ENCODE measurements around the gene PEX5L. TPM values are rescaled to one million over a fixed set of nuclear protein-coding genes. Genes with fewer than 3 reads are reported as not detected.

The PEX5L gene
- polyA plus RNA-seq, 3 donors: 0.27 to 0.52 (median 0.52) TPM

DNA sequence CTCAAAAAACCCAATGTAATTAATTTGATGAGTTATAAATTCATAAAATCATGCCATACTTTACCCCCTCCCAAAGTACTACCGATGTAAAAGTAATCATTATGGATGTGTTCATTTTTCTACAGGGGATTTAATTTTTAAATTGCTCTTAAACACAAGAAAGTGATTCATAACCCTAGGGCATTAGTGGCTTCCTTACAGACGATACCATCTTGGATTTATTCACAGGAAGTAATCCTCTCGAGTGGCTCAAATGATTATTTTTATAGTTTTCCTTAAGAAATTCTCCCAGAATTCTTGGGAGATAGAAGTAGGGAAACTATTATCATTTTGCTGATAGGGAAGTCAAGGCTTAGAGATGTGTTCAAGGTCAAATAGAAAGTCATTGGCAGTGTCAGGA, 80.9 kb downstream of the PEX5L start:
- no peak for DNase-seq

DNA sequence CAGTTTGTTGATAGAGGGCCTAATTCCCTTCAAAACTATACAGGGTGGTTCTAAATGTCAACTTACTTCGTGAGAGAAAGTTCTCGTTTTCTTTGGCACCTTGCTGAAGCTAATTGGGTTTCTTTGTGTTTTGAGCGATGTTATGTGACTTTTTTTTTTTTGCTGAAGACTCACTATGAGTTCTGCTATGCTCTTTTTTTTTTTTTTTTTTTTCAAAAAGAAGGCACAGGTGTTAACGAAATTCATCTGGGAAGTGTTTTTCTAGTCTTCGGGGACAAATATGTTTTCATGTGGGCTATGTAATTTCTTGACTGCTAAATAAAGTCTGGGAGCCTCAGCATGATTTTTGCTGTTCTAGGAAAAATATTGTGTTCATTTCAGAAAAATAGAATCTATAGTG, 81.5 kb downstream of the PEX5L start:
- DNase-seq: no peak

- no peak for DNase-seq
Measured at GRCh38 chr3:179953993-179954870, 82.5 kb downstream of the PEX5L start.

- DNase-seq: no peak
Measured at GRCh38 chr3:179950840-179951239, 85.9 kb downstream of the PEX5L start.

DNA sequence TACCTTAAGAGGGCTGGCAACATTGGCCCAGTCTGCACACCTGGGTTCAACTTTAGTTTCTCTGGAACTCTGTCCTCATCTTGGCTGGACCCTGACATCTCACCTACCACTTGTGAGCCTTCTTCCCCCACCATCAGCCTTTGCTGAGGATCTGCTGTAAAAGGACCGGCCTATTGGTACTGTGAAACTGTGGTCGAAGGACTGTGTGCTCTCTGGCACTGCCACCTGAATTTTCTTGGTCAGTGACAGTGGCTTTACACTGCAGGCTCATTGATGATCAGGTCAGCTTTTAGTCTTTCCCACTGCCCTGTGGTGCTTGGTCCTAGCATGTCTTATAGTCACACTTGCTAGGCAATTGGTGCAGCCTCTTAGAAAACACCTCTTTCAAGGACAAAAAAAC, 86.9 kb downstream of the PEX5L start:
- DNase-seq: no peak

GRCh38 chr3:179949412-179949811, 87.3 kb downstream of the PEX5L start:
- DNase-seq: peak; percentile 76

GRCh38 chr3:179948740-179949139, 88.0 kb downstream of the PEX5L start:
- DNase-seq: no peak

DNA sequence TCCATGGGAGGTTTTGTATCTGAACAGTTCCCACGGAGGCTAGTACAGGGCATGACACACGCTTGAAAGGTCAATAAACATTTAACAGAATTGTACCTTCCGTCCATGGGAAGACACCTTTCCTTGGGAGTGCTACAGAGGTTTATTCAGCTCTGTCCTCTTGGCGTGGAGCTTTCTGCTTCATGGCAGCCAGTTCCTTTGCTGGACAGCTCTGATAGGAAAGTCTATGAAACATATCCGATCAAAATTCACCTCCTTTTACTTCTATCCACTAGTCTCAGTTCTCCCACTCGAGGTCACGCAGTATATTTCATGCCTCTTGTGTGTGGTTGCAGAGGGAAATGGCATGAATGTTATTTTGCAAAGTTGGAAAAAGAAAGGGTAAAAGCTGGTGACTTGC, 91.2 kb downstream of the PEX5L start:
- DNase-seq: no peak

DNA sequence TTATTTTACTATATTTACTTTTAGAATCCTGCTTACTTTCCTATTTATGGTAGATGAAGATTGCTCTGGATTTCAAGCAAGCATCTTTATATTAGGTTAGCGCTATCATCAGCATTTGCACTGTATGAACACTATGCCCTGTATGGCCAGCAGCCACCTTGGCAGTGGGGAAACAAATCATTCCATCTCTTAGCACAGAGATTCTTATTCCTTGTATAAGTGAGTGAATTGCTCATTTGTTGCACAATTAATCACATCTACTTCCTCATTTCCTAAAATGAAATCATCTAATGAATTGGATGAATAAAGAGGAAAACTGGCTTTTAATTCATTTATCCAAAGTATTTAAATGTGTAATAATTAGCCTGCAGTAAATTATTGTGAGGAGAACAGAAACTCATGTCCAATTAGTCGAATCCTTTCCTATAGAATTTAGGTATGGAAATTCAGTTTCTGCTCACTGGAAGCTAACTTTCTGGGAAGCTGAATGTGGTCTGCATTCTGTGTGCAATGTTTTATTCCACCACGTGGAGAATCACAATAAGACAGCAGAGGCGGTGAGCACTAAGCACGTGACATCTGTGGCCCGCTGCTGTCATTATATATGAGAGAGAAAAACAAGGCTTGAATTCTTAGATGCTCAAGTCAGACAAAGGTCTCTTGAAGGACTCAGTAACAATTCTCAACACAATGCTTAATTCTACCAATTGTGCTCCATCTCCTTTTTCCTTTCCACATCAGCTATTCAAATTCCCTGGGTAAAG, 93.4 kb downstream of the PEX5L start:
- DNase-seq: no peak

- DNase-seq: no peak
Measured at GRCh38 chr3:179942553-179943075, 94.1 kb downstream of the PEX5L start.

- DNase-seq: no peak
Measured at GRCh38 chr3:179935710-179936109, 101.0 kb downstream of the PEX5L start.

GRCh38 chr3:179933914-179934313, 102.8 kb downstream of the PEX5L start:
- DNase-seq: no peak

DNA sequence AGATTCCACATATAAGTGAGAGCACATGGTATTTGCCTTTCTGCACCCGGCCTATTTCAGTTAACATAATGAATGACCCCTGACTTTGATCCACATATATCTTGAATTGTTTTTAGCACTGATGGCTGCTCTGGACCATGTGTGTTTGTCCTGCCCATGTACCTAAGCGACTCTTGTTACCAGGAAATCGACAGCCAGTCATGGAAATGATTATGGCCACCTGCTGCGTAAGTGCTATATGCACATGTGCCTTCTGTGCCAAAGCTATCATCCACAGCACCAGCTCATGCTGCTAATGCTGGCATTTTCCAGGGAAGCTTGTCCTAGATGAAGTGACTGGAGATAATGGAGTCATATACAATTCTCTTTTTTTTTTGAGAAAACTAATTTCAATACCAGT, 103.7 kb downstream of the PEX5L start:
- no peak for DNase-seq

- DNase-seq: no peak
Measured at GRCh38 chr3:179932674-179933073, 104.1 kb downstream of the PEX5L start.

DNA sequence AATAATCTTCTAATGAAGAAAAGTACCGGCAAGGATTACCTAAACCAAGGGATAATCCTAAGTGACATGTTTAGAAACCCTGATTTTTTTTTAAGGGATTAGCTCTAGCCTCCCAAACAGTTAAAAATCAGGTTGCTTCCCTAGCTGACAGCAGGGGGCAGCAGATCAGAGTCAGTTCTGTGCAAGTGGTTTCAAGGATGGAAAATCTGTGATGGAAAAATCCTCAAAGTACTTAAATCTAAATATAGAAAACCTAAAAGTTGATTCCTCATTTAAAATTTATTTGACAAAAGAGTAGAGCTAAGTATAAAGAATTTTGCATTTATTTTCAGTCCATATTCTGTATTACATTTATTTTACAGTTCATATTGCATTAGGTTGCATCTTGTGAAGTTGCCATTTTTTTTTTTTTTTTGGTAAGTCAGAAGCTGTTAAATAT, 107.6 kb downstream of the PEX5L start:
- DNase-seq: peak; percentile 52

- DNase-seq: no peak
Measured at GRCh38 chr3:179927191-179927590, 109.5 kb downstream of the PEX5L start.

- no peak for DNase-seq
Measured at GRCh38 chr3:179921951-179922350, 114.8 kb downstream of the PEX5L start.

- DNase-seq: peak; percentile 38
Measured at GRCh38 chr3:179921500-179921899, 115.2 kb downstream of the PEX5L start.

- DNase-seq: no peak
Measured at GRCh38 chr3:179907784-179908482, 128.8 kb downstream of the PEX5L start.

GRCh38 chr3:179902061-179902460, 134.7 kb downstream of the PEX5L start:
- DNase-seq: no peak

- DNase-seq: no peak
Measured at GRCh38 chr3:179898024-179898423, 138.7 kb downstream of the PEX5L start.

DNA sequence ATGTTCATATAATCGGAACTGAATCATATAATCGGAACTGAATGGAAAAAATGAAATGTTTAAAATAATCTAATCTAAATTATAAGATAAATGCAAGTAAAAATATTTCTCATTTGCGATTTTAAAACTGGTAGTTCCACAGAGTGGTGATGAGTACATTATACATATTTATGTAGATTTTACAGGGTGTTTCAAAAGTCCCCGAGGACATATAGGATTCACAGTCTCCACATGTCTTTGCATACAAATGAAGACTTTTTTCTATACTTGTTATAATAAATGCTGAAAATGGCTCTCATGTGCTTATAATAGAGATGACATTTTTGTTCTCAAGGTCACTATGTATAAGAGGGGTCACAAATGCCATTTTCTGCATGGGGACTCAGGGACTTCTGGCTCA, 139.5 kb downstream of the PEX5L start:
- no peak for DNase-seq
